Fibroblast of skin of left quadriceps (primary cell): ENCODE measurements around the gene VSTM4.

Source experiments
- DNase-seq, 2 experiments: peaks; one replicate each; pipeline ENCODE4 v3.0.0-alpha.2; 2013; ENCODE audit warnings: low read depth in 2 of 2

Gene VSTM4

DNA sequence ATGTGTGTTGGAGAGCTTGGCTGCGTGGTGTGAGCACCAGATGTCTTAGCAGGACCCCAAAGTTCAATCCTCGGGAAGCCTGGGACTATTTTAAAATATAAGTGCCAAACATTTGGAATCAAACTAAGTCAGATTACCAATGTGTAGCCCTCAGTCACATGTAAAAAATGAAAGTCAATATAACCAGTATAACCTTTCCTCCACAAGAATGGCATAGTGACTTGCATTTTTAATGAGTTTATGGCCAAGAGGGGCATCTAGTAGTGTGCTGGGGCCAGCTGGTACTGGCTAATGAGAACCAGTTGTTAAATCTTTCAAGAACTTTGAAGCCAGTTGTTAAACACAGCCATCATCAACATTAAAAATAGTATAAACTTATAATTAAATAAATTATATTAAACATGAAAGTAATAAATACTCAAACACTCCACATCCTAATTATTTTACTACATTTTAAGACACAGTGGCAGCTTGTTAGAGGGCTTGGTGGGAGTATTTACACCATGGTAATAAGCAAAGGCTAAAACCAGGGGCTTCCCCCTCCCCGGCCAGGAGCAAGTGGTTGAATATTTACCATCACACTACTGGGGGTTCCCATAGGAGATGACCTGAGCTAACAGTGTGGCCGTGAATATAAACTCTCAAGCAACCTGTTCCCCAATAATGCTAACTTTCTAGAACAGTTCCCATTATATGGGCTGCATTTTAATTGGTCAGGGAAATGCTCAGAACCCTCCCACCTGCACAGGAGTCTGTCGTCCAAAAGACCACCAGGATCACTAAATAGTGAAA lies 26.4 kb upstream of the VSTM4 start:
- DNase-seq: no peak

DNA sequence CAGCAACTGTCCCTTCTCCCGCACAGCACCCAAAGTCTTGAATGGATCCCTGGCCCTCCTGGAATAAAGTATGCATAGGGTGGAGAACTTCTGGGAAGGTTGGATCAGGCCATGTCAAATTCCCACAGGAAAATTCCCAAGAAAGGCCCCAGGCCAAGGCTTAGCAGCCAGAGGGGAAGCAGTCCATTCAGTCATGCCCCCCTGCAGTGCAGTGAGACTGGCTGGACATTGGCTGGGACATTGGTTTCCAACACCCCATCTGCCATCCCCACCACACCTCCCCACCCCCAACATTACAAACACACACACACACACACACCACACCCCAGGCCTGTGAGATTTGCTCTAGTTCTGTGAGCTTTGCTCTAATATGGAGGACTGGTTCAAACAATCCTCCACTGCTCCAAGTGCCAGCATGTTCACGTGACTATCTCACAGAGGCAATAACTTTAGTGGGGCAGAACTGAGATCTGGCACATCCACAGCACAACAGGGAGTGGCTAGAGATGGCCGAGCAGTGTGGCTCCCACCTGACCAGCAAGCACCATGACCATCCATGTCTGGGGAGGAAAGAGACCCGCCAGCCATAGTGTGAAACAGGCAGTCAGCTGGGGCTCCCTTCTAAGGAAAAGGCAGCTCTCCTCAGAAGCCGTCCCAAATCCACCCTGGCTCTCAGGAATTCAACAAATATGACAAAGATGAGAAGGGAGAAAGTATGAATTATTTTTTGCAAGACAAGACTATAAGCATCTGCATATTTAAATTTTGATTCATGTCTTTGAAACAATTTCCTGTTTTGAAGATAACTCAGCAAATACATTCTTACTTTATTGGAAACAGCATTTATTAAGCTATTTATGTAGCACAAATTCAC lies 25.2 kb upstream of the VSTM4 start:
- DNase-seq: peak; percentile 46 to 56

DNA sequence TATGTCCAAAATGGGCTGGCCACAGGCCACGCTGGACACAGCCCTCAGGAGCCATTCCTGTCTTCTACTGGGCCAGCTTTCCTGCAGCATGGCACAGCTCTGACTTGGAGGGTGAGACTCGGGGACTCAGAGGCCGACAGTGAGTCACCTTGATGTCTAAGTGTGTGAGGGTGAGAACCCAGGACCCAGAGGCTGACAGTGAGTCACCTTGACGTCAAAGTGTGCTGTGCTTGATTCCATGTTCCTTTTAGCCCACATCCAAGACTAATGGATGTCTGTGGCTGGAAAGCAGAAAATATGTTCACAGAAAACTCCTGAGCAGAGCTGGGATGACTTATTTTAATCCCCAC lies 24.5 kb upstream of the VSTM4 start:
- DNase-seq: peak; percentile 69 to 78

- DNase-seq: peak in 1 of 2 experiments; percentile 58
Observed at GRCh38 chr10:49139028-49139845, 23.9 kb upstream of the VSTM4 start.

DNA sequence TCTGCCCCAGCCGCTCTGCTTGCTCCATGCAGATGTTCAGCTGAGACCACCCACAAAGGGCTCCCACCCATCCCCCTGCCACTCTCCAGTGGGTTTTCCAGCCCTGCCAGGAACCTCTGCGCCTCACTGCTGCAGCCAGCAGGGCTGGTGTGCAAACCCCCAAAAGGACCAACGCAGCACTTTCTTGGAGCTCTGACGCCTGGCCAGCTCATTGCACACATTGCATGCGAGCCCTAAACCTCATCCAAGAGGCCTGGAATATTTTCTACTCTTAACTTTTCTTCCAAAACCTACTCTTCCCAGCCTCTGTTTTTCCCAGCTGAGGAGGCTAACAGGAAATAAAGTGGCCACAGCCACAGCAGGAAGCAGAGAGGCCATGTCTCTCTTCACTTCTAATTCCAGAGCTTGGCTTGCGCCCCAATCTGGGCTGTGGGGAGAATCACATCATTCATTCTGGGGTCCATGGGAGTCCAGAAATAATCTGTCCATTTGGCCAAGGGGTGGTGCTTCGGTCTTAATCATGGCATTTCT lies 23.1 kb upstream of the VSTM4 start:
- peak; percentile 78 for DNase-seq

DNA sequence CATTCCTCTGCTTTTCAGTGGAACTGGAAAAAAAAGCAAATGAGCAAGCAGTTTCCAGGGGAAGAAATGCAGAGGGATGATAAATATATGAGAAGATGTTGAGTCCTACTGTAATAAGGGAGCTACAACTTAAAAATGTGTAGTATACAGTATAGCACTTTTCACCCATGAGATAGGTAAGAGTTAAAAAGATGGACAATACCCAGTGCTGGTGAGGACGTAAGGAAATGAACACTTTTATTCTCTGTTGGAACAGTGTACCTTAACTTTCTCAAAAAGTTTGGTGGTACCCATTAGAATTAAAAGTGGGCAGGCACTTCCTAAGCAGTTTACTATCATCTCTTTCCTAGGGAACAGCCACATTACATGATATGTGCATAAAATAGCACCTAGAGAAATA lies 21.2 kb upstream of the VSTM4 start:
- DNase-seq: no peak

- no peak for DNase-seq
Observed at GRCh38 chr10:49135575-49136313, 20.4 kb upstream of the VSTM4 start.

- DNase-seq: no peak
Observed at GRCh38 chr10:49134327-49134726, 19.0 kb upstream of the VSTM4 start.

- DNase-seq: no peak
Observed at GRCh38 chr10:49133706-49134248, 18.5 kb upstream of the VSTM4 start, which contains the start of gene FAM170B. FAM170B (minus strand) TSS chr10:49134021; CDS start chr10:49133918, 103 bp downstream.

DNA sequence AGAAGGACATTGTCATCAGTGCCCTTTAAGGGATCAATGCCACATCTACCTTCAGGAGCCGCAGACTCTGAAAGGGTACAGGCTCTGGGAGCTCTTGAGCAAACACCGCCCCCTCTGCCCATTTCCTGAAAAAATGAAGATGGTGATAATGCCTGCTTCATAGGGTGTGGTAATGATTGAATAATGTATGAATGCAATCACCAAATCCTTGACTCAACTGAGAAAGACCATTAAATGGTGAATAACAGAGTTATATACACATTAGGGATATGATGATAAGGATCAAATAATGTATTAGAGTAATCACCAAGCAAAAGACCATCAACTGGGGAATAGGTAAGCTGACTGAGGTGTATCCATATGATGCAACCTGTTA lies 17.0 kb upstream of the VSTM4 start:
- no peak for DNase-seq

- DNase-seq: no peak
Observed at GRCh38 chr10:49131507-49132361, 16.4 kb upstream of the VSTM4 start.

DNA sequence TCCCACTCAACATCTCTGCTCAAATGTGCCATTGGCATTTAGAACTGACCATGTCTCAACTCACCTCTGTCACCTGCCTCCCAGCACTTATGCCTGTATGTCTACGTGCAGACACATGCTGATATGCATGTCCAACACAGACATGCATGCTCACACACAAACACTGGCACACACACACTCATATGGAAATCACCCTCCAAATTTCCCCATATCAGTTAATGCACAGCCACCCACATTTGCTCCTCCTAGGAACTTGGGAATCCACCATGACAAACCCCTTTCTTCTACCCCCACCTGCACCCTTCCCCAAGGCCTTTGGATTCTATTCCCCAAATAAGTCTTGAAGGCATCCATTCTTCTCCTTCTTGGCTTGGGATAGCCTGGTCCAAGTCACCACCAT lies 14.1 kb upstream of the VSTM4 start:
- DNase-seq: no peak

DNA sequence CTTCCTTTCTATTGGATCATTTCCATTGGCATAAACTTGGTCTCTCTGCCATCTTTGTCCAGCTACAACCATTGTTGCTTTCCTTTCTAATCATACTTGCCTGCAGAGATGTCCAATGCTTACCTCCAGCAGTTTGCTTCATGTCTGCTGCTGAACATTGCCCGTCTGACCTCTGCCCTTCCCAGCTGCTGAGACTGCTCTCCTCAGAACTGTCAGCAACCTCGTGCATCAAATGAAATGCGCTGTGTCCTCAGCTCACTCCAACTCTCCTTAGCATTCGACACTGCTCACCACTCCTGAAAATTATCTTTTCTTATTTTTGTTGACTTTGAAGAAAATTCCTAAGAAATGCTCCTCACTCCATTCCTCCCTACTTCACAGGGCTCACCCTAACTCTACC lies 13.5 kb upstream of the VSTM4 start:
- no peak for DNase-seq

- DNase-seq: no peak
Observed at GRCh38 chr10:49123981-49124950, 8.9 kb upstream of the VSTM4 start.

DNA sequence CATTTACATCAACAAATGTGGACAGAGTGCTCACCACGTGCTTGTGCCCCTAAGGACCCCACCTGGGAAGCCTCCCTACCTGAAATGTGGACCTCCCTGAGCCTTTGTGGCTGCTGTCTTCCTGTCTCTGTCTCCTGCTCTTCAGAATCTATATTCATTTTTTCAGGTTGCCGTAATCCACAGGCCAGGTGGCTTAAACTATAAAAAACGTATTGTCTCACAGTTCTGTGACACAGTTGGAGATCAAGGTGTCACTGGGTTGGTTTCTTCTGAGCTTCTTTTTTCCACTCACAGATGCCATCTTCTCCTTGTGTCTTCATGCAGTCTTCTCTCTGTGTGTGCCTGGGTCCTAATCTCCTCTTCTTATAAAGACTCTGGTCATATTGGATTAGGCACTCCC lies 5.6 kb upstream of the VSTM4 start:
- no peak for DNase-seq

DNA sequence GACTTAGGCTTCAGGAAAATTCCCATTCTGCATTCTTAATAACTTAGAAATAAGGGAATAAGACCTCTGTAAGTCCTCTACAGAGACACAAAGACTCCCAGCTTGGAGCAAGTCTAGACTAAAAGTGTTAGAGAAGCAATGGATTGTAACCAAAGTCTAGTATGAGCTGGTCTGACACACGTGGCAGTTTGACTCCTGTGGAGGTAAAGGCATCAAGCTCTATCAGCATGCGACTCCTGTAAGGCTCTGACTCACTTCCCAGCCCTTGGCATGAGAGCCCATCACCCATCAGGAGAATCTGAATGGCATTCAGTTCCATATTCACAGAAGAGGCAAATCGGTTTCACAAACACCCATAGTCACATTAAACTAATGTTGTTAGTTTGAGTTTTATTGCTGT lies 4.4 kb upstream of the VSTM4 start:
- no peak for DNase-seq

- DNase-seq: no peak
Observed at GRCh38 chr10:49118430-49119074, 3.2 kb upstream of the VSTM4 start.

DNA sequence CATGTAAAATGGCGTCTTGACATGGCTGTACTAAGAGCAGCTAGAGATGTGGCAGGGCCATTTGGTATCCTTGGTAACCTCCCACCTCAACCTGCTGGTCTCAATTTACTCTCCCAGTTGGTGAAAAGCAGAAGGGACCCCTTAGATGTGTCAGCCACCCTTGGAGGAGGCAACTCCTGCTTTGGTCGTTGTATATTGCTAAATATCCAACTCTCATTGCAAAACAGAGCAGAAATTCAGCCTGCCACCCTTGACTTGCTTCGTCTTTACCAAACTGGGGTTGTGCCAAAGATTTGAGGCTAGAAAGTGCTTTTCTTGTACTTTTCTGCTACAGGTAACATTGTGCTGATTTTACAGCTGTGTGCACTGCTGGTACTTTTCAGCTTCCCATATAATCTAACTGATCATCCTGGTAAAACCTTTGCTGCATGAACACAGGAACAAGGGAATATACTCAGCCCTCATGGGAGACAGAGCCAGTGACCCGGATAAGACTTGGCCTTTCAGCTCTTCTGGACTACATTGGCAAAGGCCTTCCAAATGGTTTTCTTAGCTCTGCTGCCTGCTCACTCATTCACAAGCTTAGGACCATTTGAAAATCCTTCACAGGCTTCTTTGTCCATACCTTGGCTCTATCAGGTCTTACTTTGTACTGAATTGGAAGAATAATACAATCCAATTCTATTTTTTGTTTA lies 2.2 kb upstream of the VSTM4 start:
- no peak for DNase-seq
